ENCODE measurements around the gene LGALS16. TPM values are rescaled to one million over a fixed set of nuclear protein-coding genes. Genes with fewer than 3 reads are reported as not detected.

Gene LGALS16, protein sequence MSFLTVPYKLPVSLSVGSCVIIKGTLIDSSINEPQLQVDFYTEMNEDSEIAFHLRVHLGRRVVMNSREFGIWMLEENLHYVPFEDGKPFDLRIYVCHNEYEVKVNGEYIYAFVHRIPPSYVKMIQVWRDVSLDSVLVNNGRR
- total RNA-seq = not detected in 2 replicates

GRCh38 chr19:39655613-39656012 lies at the start of gene LGALS16:
Gene LGALS16, plus strand, starts transcription at chr19:39655913. Its CDS starts 49 bp downstream, at chr19:39655962.

DNA sequence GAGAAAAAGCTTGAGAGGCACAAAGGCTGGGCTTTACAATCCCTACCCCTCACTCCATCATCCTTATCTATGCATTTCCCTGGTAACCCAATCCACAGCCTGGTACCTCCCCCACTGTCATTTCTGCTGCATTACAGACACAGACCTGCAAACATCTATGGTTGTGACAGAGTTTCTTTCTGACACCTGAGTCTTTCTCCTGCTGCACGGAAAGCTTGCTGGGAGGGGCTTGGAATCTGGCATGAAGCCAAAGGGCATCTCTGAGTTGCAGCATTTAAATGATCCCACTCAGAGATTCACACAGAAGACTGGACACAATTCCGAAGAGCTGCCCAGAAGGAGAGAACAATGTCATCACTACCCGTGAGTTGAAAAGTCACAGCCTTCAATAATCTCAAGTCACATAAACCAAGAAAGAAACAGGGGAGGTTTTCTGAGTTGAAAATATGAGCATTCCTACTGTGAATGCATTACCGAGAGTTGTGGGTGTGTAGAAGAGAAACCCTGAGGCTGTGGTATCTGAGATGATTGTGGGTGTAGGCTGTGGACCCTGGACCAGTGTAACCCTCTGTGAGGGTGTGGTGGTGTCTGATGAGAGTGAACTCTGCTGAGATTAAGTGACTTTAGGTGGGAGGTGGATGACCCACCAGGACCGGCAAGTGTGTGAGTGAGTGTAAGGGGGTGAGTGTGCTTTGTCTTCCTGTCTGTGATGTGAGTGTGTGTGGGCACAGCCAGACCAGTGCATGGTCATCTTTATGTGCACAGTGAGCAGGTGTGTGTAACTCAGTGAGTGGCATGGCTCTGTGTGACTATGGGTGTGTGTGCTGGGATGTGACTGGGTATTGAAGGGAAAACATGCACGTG lies 48.7 kb downstream of the LGALS16 start, which contains the start of gene LGALS14:
TSS of gene LGALS14 (plus strand) at position 301 of the 864 bp plus-strand sequence. CDS start at position 349, 48 bp downstream.

Other genes with a start within 250 kb of the LGALS16 start
- gene ZFP36, start 249.1 kb upstream of the LGALS16 start, total RNA-seq = 47.3 and 97.1 TPM in 2 replicates
- 26.2 and 30.3 TPM in 2 replicates for gene PLEKHG2, start 243.2 kb upstream of the LGALS16 start, total RNA-seq
- 1,521 and 1,655 TPM in 2 replicates for gene RPS16, start 220.0 kb upstream of the LGALS16 start, total RNA-seq
- gene SUPT5H, start 210.3 kb upstream of the LGALS16 start, total RNA-seq = 58.1 and 65.3 TPM in 2 replicates
- 62.0 and 74.4 TPM in 2 replicates for gene TIMM50, start 175.1 kb upstream of the LGALS16 start, total RNA-seq
- 0.97 and 2.2 TPM in 2 replicates for gene DLL3, start 157.0 kb upstream of the LGALS16 start, total RNA-seq
- not detected in 2 replicates for gene SELENOV, start 140.8 kb upstream of the LGALS16 start, total RNA-seq
- 1.4 and 2.9 TPM in 2 replicates for gene EID2B, start 123.1 kb upstream of the LGALS16 start, total RNA-seq
- gene EID2, start 115.8 kb upstream of the LGALS16 start, total RNA-seq = 3.8 and 6.8 TPM in 2 replicates
- gene LGALS13, start 53.4 kb upstream of the LGALS16 start, total RNA-seq = not detected in 2 replicates
- not detected in 2 replicates for gene LGALS14, start 48.6 kb downstream of the LGALS16 start, total RNA-seq
- gene CLC, start 82.1 kb downstream of the LGALS16 start, total RNA-seq = not detected in 2 replicates
- not detected in 2 replicates for gene LEUTX, start 122.9 kb downstream of the LGALS16 start, total RNA-seq
- 15.6 and 20.9 TPM in 2 replicates for gene DYRK1B, start 178.2 kb downstream of the LGALS16 start, total RNA-seq
- 72.2 and 96.1 TPM in 2 replicates for gene FBL, start 190.5 kb downstream of the LGALS16 start, total RNA-seq

All from cardiac atrium fibroblast (primary cell).